ENCODE measurements around the gene NLRX1.
"Not testable (repeated sequence)": the region's sequence is repeated elsewhere in the genome, so short reads cannot be mapped to it uniquely, and the experiment has no call there.

NLRX1 gene

GRCh38 chr11:119188067-119188466 is 19.5 kb downstream of the NLRX1 start:
- WGBS = 92% methylated on average over 11 of the region's 11 CpGs
- H3K9ac ChIP-seq (ENCODE audit: low read depth, low read length) = no peak overlapping the region
- no peaks in the 10 kb centered on the region for H3K9me3 ChIP-seq (ENCODE audit: insufficient read depth, low read depth, low read length)

GRCh38 chr11:119188887-119189286 is 20.4 kb downstream of the NLRX1 start:
- H3K4me1 ChIP-seq (ENCODE audit: insufficient read depth, low read length) = no peaks in the 10 kb centered on the region
- no peaks in the 10 kb centered on the region for H3K27me3 ChIP-seq (ENCODE audit: insufficient read depth, low read length)
- no peaks in the 10 kb centered on the region for H3K36me3 ChIP-seq (ENCODE audit: insufficient read depth, low read length)
- no peaks in the 10 kb centered on the region for H3K9me3 ChIP-seq (ENCODE audit: insufficient read depth, low read depth, low read length)
- no peak overlapping the region for H3K9ac ChIP-seq (ENCODE audit: low read depth, low read length)
- H3K27ac ChIP-seq (ENCODE audit: low read depth, low read length) = no peak overlapping the region
- 88% methylated on average over 8 of the region's 8 CpGs for WGBS
- H3K4me3 ChIP-seq (ENCODE audit: low read length) = no peak overlapping the region

More at GRCh38 chr11:119188067-119188466, 19.5 kb downstream of the NLRX1 start:
- H3K4me1 ChIP-seq (ENCODE audit: insufficient read depth, low read length) = no peaks in the 10 kb centered on the region
- H3K36me3 ChIP-seq (ENCODE audit: insufficient read depth, low read length) = no peaks in the 10 kb centered on the region
- no peaks in the 10 kb centered on the region for H3K27me3 ChIP-seq (ENCODE audit: insufficient read depth, low read length)
- no peak overlapping the region for H3K27ac ChIP-seq (ENCODE audit: low read depth, low read length)
- H3K4me3 ChIP-seq (ENCODE audit: low read length) = no peak overlapping the region

GRCh38 chr11:119189393-119189792 is 20.9 kb downstream of the NLRX1 start:
- H3K27me3 ChIP-seq (ENCODE audit: insufficient read depth, low read length) = no peaks in the 10 kb centered on the region
- no peak overlapping the region for H3K4me3 ChIP-seq (ENCODE audit: low read length)
- H3K36me3 ChIP-seq (ENCODE audit: insufficient read depth, low read length) = no peaks in the 10 kb centered on the region
- no peaks in the 10 kb centered on the region for H3K9me3 ChIP-seq (ENCODE audit: insufficient read depth, low read depth, low read length)
- 90% methylated on average over 4 of the region's 4 CpGs for WGBS
- H3K9ac ChIP-seq (ENCODE audit: low read depth, low read length) = no peak overlapping the region
- H3K4me1 ChIP-seq (ENCODE audit: insufficient read depth, low read length) = no peaks in the 10 kb centered on the region
- no peak overlapping the region for H3K27ac ChIP-seq (ENCODE audit: low read depth, low read length)

- H3K9me3 ChIP-seq (ENCODE audit: insufficient read depth, low read depth, low read length) = no peaks in the 10 kb centered on the region
- no peak overlapping the region for H3K4me3 ChIP-seq (ENCODE audit: low read length)
- WGBS = 93% methylated on average over 9 of the region's 9 CpGs
- no peaks in the 10 kb centered on the region for H3K27me3 ChIP-seq (ENCODE audit: insufficient read depth, low read length)
- H3K4me1 ChIP-seq (ENCODE audit: insufficient read depth, low read length) = peaks cover 5% of the 10 kb centered on the region
- no peak overlapping the region for H3K9ac ChIP-seq (ENCODE audit: low read depth, low read length)
- H3K27ac ChIP-seq (ENCODE audit: low read depth, low read length) = no peak overlapping the region
- no peaks in the 10 kb centered on the region for H3K36me3 ChIP-seq (ENCODE audit: insufficient read depth, low read length)
These were observed 22.0 kb downstream of the NLRX1 start for GRCh38 chr11:119190531-119190930.

- H3K4me1 ChIP-seq (ENCODE audit: insufficient read depth, low read length); H3K36me3 ChIP-seq (ENCODE audit: insufficient read depth, low read length); H3K27me3 ChIP-seq (ENCODE audit: insufficient read depth, low read length); H3K9me3 ChIP-seq (ENCODE audit: insufficient read depth, low read depth, low read length); H3K9ac ChIP-seq (ENCODE audit: low read depth, low read length); H3K27ac ChIP-seq (ENCODE audit: low read depth, low read length); H3K4me3 ChIP-seq (ENCODE audit: low read length): not testable (repeated sequence)
- WGBS = 92% methylated on average over 14 of the region's 14 CpGs
These were observed 22.7 kb downstream of the NLRX1 start for GRCh38 chr11:119191265-119191664.

GRCh38 chr11:119192111-119192510 is 23.6 kb downstream of the NLRX1 start:
- Histone ChIP-seq H3K36me3 (ENCODE audit: insufficient read depth, low read length) (no peaks in the 10 kb centered on the region), H3K4me1 (ENCODE audit: insufficient read depth, low read length) (peaks cover 6% of the 10 kb centered on the region), H3K9ac (ENCODE audit: low read depth, low read length) (no peak overlapping the region), H3K4me3 (ENCODE audit: low read length) (no peak overlapping the region), H3K27ac (ENCODE audit: low read depth, low read length) (no peak overlapping the region), H3K9me3 (ENCODE audit: insufficient read depth, low read depth, low read length) (no peaks in the 10 kb centered on the region), H3K27me3 (ENCODE audit: insufficient read depth, low read length) (no peaks in the 10 kb centered on the region)
- WGBS = 100% methylated on average over 3 of the region's 3 CpGs

- no peaks in the 10 kb centered on the region for H3K9me3 ChIP-seq (ENCODE audit: insufficient read depth, low read depth, low read length)
- H3K27me3 ChIP-seq (ENCODE audit: insufficient read depth, low read length) = no peaks in the 10 kb centered on the region
- peaks cover 6% of the 10 kb centered on the region for H3K4me1 ChIP-seq (ENCODE audit: insufficient read depth, low read length)
- H3K36me3 ChIP-seq (ENCODE audit: insufficient read depth, low read length) = no peaks in the 10 kb centered on the region
- 78% methylated on average over 5 of the region's 5 CpGs for WGBS
- no peak overlapping the region for H3K9ac ChIP-seq (ENCODE audit: low read depth, low read length)
- H3K4me3 ChIP-seq (ENCODE audit: low read length) = no peak overlapping the region
- H3K27ac ChIP-seq (ENCODE audit: low read depth, low read length) = no peak overlapping the region
These were observed 24.5 kb downstream of the NLRX1 start for GRCh38 chr11:119193001-119193400.

- peaks cover 6% of the 10 kb centered on the region for H3K4me1 ChIP-seq (ENCODE audit: insufficient read depth, low read length)
- no peaks in the 10 kb centered on the region for H3K27me3 ChIP-seq (ENCODE audit: insufficient read depth, low read length)
- no peak overlapping the region for H3K27ac ChIP-seq (ENCODE audit: low read depth, low read length)
- no peaks in the 10 kb centered on the region for H3K9me3 ChIP-seq (ENCODE audit: insufficient read depth, low read depth, low read length)
- H3K36me3 ChIP-seq (ENCODE audit: insufficient read depth, low read length) = no peaks in the 10 kb centered on the region
- WGBS = 91% methylated on average over 10 of the region's 10 CpGs
- H3K4me3 ChIP-seq (ENCODE audit: low read length) = no peak overlapping the region
- no peak overlapping the region for H3K9ac ChIP-seq (ENCODE audit: low read depth, low read length)
These were observed 25.1 kb downstream of the NLRX1 start for GRCh38 chr11:119193626-119194025.

GRCh38 chr11:119194811-119195440 is 26.4 kb downstream of the NLRX1 start:
- no peak overlapping the region for H3K9ac ChIP-seq (ENCODE audit: low read depth, low read length)
- H3K4me3 ChIP-seq (ENCODE audit: low read length) = no peak overlapping the region
- 85% methylated on average over 7 of the region's 7 CpGs for WGBS
- no peak overlapping the region for H3K27ac ChIP-seq (ENCODE audit: low read depth, low read length)
- H3K4me1 ChIP-seq (ENCODE audit: insufficient read depth, low read length) = peaks cover 6% of the 10 kb centered on the region
- no peaks in the 10 kb centered on the region for H3K27me3 ChIP-seq (ENCODE audit: insufficient read depth, low read length)
- H3K36me3 ChIP-seq (ENCODE audit: insufficient read depth, low read length) = no peaks in the 10 kb centered on the region
- no peaks in the 10 kb centered on the region for H3K9me3 ChIP-seq (ENCODE audit: insufficient read depth, low read depth, low read length)

- 36% methylated on average over 6 of the region's 6 CpGs for WGBS
- Histone ChIP-seq H3K36me3 (ENCODE audit: insufficient read depth, low read length) (no peaks in the 10 kb centered on the region), H3K4me3 (ENCODE audit: low read length) (peak overlapping the region; percentile 21; the same call in 1 of the 2 replicates), H3K27me3 (ENCODE audit: insufficient read depth, low read length) (no peaks in the 10 kb centered on the region), H3K4me1 (ENCODE audit: insufficient read depth, low read length) (peaks cover 6% of the 10 kb centered on the region), H3K9me3 (ENCODE audit: insufficient read depth, low read depth, low read length) (no peaks in the 10 kb centered on the region), H3K9ac (ENCODE audit: low read depth, low read length) (no peak overlapping the region), H3K27ac (ENCODE audit: low read depth, low read length) (no peak overlapping the region)
These were observed 27.2 kb downstream of the NLRX1 start for GRCh38 chr11:119195680-119196079.

- Histone ChIP-seq H3K4me1 (ENCODE audit: insufficient read depth, low read length) (peaks cover 6% of the 10 kb centered on the region), H3K9me3 (ENCODE audit: insufficient read depth, low read depth, low read length) (no peaks in the 10 kb centered on the region), H3K36me3 (ENCODE audit: insufficient read depth, low read length) (no peaks in the 10 kb centered on the region), H3K4me3 (ENCODE audit: low read length) (no peak overlapping the region), H3K27ac (ENCODE audit: low read depth, low read length) (no peak overlapping the region), H3K9ac (ENCODE audit: low read depth, low read length) (no peak overlapping the region), H3K27me3 (ENCODE audit: insufficient read depth, low read length) (no peaks in the 10 kb centered on the region)
- 58% methylated on average over 4 of the region's 5 CpGs for WGBS
These were observed 28.4 kb downstream of the NLRX1 start for GRCh38 chr11:119196833-119197483.

Measured in HUES64 (cell line).